MCF 10A (cell line): Measurements from ENCODE around the gene ALDH1A2. TPM values are rescaled to one million over a fixed set of nuclear protein-coding genes. Genes with fewer than 3 reads are reported as not detected.

ENCODE experiments used
- BruUV-seq: library from RNA; stranded (reverse); fragments of 400-500 nt; replicated peaks from 2 replicates; lab custom pipeline; 2021; lab: Mats Ljungman, UMichigan
- CTCF ChIA-PET: fragments of 300-600 bp; sonication (Branson Sonifier 250); formaldehyde crosslinking; extraction: SDS; loops from one replicate; lab custom pipeline; 2021; ENCODE audit warnings: antibody characterized with exemption, inconsistent platforms; lab: Yijun Ruan, JAX
- POLR2A ChIA-PET: fragments of 300-600, 350-650 bp; sonication (Branson Sonifier 250); formaldehyde crosslinking; extraction: SDS; loops from one replicate; lab custom pipeline; 2020; ENCODE audit warnings: antibody characterized with exemption, inconsistent platforms; lab: Yijun Ruan, JAX
- DNase-seq: peaks from one replicate; pipeline ENCODE4 v3.0.0-alpha.2; 2018; ENCODE audit not compliant: unreplicated experiment
- H3K27ac Mint-ChIP-seq: one replicate; pipeline ENCODE4 v1.8.0; 2022; ENCODE audit warnings: mild to moderate bottlenecking, low read depth, mixed read lengths; ENCODE audit not compliant: unreplicated experiment
- H3K27me3 Mint-ChIP-seq: one replicate; pipeline ENCODE4 v1.8.0; 2022; ENCODE audit warnings: mixed read lengths; ENCODE audit not compliant: insufficient read depth, unreplicated experiment
- H3K36me3 Mint-ChIP-seq: one replicate; pipeline ENCODE4 v1.8.0; 2022; ENCODE audit warnings: mild to moderate bottlenecking, moderate library complexity, mixed read lengths; ENCODE audit not compliant: insufficient read depth, unreplicated experiment
- H3K4me1 Mint-ChIP-seq: one replicate; pipeline ENCODE4 v1.8.0; 2022; ENCODE audit warnings: mixed read lengths; ENCODE audit not compliant: insufficient read depth, unreplicated experiment
- H3K4me3 Mint-ChIP-seq: one replicate; pipeline ENCODE4 v1.8.0; 2022; ENCODE audit warnings: mild to moderate bottlenecking, moderate library complexity, mixed read lengths; ENCODE audit not compliant: unreplicated experiment
- H3K9me3 Mint-ChIP-seq: one replicate; pipeline ENCODE4 v1.8.0; 2022; ENCODE audit warnings: mixed read lengths; ENCODE audit not compliant: unreplicated experiment
- CTCF ChIP-seq: fragments of 200-600 bp; IDR thresholded peaks from one replicate; pipeline ENCODE4 v1.8.0; 2022; ENCODE audit warnings: antibody characterized with exemption, mild to moderate bottlenecking; ENCODE audit not compliant: unreplicated experiment
- intact Hi-C: fragments of 100-400 bp; cut with micrococcal nuclease; formaldehyde crosslinking; loops from 2 replicates; pipeline ENCODE4 v1.14.1; 2022
- total RNA-seq: library from RNA; stranded (reverse); gene quantifications from 2 replicates; pipeline ENCODE4 v1.2.3, GENCODE V29; 2022

ALDH1A2 gene
- total RNA-seq, 1 experiment from 2014 or later = 1.2 TPM

- Mint-ChIP-seq H3K4me3 (no peak overlapping the region), H3K27ac (no peak overlapping the region), H3K9me3 (no peaks in the 10 kb centered on the region), H3K4me1 (peaks cover 8% of the 10 kb centered on the region), H3K36me3 (no peaks in the 10 kb centered on the region), H3K27me3 (no peaks in the 10 kb centered on the region)
- no peak for TF ChIP-seq CTCF
- CTCF ChIA-PET = interaction anchor here (0.7 to 4.7 kb wide), 4 partner anchors 10 to 441 kb away, joined by 3 to 113 read pairs (median 6); no protein-coding TSS in a partner anchor
- BruUV-seq = no TSS peak
- POLR2A ChIA-PET = no interaction called here
- no peak for DNase-seq
- intact Hi-C loops = no loop called here
These were observed 14.9 kb upstream of the ALDH1A2 start for GRCh38 chr15:58080398-58080797.

GRCh38 chr15:58078591-58078990, 13.1 kb upstream of the ALDH1A2 start:
- Mint-ChIP-seq H3K36me3 (no peaks in the 10 kb centered on the region), H3K27ac (no peak overlapping the region), H3K27me3 (no peaks in the 10 kb centered on the region), H3K4me1 (peaks cover 8% of the 10 kb centered on the region), H3K4me3 (no peak overlapping the region), H3K9me3 (no peaks in the 10 kb centered on the region)
- no peak for DNase-seq
- TF ChIP-seq CTCF = no peak
- POLR2A ChIA-PET = no interaction called here
- BruUV-seq = no TSS peak
- CTCF ChIA-PET = interaction anchor here (0.5 to 4.7 kb wide), 9 partner anchors 17 to 567 kb away, joined by 3 to 113 read pairs (median 4); no protein-coding TSS in a partner anchor
- intact Hi-C loops = no loop called here

- peak; percentile 49 for TF ChIP-seq CTCF
- no peaks in the 10 kb centered on the region for H3K9me3 Mint-ChIP-seq
- no TSS peak for BruUV-seq
These were observed 11.9 kb upstream of the ALDH1A2 start for GRCh38 chr15:58077427-58077826.

GRCh38 chr15:58074452-58074851, 8.9 kb upstream of the ALDH1A2 start:
- BruUV-seq = no TSS peak
- no peaks in the 10 kb centered on the region for H3K9me3 Mint-ChIP-seq

More at GRCh38 chr15:58077427-58077826, 11.9 kb upstream of the ALDH1A2 start:
- H3K36me3 Mint-ChIP-seq = no peaks in the 10 kb centered on the region
- H3K27ac Mint-ChIP-seq = no peak overlapping the region
- no peaks in the 10 kb centered on the region for H3K27me3 Mint-ChIP-seq
- DNase-seq = peak; percentile 36
- intact Hi-C loops = loop anchor here (1.0 kb wide), 2 partner anchors 105 to 144 kb away; no protein-coding TSS in a partner anchor
- H3K4me3 Mint-ChIP-seq = no peak overlapping the region
- H3K4me1 Mint-ChIP-seq = peaks cover 8% of the 10 kb centered on the region
- ChIA-PET CTCF (interaction anchor here (0.5 to 4.7 kb wide), 35 partner anchors 9 to 1062 kb away, joined by 3 to 113 read pairs (median 4); no protein-coding TSS in a partner anchor), POLR2A (interaction anchor here (1.4 kb wide), 1 partner anchor 107 kb away, joined by 8 read pairs; no protein-coding TSS in a partner anchor)

More at GRCh38 chr15:58074452-58074851, 8.9 kb upstream of the ALDH1A2 start:
- no peaks in the 10 kb centered on the region for H3K36me3 Mint-ChIP-seq
- TF ChIP-seq CTCF = no peak
- H3K27ac Mint-ChIP-seq = no peak overlapping the region
- intact Hi-C loops = no loop called here
- ChIA-PET POLR2A (no interaction called here), CTCF (interaction anchor here (1.7 kb wide), 1 partner anchor 108 kb away, joined by 8 read pairs; no protein-coding TSS in a partner anchor)
- no peaks in the 10 kb centered on the region for H3K27me3 Mint-ChIP-seq
- H3K4me1 Mint-ChIP-seq = no peaks in the 10 kb centered on the region
- no peak for DNase-seq
- H3K4me3 Mint-ChIP-seq = no peak overlapping the region
